ENCODE measurements around the gene RFX6.

Gene RFX6

DNA sequence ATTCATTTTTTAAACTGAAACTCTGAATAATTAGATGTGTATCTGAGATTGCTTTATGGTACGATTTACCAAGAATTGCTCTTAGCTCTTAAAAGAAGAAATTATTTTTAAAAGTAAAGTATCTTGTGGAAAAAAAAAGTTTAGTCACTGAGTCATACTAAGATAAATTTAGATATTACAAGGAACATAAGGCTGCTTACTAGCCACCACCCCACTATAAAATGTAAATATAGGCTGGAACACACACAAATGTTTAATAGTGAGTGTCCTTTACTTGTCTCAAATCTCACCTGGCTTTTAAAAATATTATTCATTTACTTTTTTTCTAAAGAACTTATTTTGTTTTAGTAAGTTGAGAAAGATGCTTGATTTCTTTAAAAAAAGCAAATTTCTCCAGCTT lies 17.6 kb downstream of the RFX6 start:
- DNase-seq, result no peak

DNA sequence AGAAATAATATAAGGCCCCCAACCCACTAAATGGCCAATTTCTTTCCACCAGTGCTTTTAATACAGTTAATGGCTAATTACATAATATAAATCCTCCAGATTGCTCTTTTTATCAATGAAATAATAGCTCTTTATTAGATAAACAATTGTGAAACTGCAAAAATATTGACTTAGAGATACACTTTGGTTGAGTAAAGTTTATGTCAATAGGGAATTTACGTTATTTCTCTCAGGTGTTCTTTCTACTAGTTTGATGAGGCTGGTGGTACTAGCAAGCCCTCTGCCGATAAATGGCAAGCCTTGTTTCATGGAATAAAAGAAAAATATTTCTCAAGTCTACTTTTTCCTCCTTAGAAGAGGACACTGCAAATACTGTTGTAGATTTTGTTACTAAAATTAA lies 18.9 kb downstream of the RFX6 start:
- DNase-seq, result no peak

DNA sequence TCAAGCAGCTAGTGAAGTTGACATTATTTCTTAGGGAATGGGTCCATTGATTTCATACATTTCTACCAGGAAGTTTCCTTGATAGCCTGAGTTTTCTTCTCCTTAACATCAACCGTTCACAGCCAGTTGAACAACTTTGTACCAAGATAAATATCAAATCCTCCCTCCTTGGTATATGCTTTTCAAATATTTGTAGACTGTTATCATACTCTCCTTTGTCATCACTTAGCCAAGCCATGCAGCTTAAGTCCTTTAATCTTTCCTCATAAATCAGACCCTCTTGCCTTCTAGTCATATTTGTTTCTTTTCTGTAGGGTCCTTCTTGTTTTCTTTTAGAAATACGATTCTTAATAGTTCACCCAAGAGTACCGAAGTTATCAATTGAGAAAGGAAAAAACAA lies 25.6 kb downstream of the RFX6 start:
- no peak for DNase-seq

DNA sequence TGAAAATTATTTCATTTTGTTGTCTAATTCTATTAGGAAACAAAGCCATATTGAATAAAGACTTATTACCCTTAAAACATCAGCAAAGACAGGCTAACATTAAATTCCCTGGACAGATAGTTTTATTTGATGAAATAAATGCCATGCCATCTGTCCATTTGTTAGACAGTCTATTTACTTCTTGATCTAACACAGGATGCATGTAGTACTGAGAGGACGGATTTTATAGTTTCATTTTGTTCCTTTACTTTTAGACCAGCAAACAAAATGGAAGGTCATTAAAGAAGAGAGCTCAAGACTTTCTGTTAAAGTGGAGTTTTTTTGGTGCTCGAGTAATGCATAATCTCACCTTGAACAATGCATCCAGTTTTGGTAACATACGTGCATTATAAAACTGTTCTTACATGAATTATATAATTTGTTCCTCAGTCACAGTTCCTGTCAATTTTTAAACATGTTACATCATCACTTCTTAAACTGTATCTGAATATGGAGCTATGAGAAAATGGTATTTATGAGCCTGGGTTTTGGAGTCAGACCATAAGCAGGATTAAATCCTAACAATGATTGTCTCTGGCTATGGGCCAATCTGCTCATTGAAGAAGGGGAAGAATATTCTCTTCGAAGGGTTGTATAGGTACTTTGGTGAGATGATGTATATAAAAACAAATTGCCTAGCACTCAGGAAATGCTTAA lies 46.0 kb downstream of the RFX6 start:
- no peak for DNase-seq

DNA sequence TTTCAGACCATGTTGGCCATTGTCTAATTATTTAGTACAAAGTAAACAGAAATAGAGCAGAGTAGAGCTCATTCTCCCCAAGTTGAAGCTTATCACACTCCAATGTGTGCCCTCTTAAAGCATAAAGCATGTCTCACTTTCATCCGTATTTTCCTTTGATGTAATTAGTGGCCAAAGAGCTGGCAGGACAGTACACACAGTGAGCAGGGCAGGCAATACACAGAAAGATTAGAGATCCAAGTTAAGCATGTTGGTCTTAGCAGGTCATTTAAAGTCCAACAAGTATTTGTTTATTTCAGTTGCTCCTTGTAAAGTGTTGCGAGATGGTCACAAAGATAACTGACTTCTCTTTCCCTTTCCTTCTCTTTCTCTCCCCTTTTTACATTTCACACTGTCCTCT lies 47.2 kb downstream of the RFX6 start:
- no peak for DNase-seq

DNA sequence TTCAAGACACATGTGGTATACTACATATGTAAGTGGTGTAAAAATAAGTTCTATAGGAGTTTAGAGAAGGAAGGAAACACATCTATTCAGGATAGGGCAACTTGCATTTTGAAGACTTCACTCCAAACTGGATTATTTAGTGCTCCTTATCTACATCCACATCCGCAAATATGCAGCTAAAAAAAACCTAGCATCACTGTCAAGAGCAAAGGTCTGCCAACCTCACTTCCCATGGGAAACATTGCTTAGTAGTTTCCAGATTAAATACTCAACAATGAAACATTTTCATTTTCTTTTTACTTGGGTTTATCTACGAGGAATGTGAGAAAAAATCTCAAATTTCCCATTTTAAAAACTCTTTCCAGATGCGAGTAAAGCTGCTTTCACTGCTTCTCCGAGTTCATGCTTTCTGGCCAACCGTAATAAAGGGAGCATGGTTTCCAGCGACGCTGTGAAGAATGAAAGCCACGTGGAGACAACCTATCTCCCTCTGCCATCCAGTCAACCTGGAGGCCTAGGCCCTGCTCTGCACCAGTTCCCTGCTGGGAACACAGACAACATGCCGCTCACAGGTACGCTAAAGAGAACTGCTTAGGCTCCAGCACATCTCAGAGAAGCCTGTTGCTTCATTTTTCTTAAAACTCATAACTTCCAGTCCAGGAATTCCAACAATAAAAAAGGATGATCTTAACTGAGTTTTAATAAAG lies 48.2 kb downstream of the RFX6 start:
- DNase-seq, result no peak

- DNase-seq, result no peak
Measured at GRCh38 chr6:116928677-116929076, 51.6 kb downstream of the RFX6 start.

- no peak for DNase-seq
Measured at GRCh38 chr6:116929825-116930224, 52.8 kb downstream of the RFX6 start.

GRCh38 chr6:116931456-116931855 lies 54.4 kb downstream of the RFX6 start:
- DNase-seq, result no peak

DNA sequence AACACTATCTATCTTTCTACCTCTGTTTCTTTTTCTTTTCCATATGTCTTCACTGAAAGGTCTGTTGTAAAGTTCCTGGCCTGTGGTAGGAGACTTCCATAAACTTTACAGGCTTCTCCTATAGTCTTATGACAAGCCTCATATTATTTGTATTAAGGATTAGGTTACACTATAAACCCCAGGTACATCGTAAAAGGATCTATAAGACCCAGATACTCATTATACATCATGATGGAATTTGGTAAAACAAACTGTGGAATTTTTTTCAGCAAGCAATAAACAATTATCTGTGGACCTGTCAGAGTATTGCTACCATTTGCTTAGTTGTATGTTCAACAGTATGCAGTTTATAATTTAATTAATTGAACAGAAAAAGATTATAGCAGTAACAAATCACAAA lies 55.5 kb downstream of the RFX6 start:
- no peak for DNase-seq

GRCh38 chr6:116933485-116933884 lies 56.4 kb downstream of the RFX6 start:
- DNase-seq, result no peak

DNA sequence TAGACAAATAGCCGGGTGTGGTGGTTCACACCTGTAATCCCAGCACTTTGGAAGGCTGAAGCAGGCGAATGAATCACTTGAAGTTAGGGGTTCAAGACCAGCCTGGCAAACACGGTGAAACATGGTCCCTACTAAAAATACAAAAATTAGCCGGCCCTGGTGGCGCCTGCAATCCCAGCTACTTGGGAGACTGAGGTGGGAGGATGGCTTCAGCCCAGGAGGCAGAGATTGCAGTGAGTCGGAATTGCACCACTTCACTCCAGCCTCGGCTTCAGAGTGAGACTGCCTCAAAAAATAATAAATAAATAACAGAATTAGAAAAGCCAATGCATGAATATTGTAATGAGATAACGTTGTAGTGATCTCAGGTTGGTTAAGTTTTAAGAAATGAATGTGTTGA lies 61.3 kb downstream of the RFX6 start:
- no peak for DNase-seq

DNA sequence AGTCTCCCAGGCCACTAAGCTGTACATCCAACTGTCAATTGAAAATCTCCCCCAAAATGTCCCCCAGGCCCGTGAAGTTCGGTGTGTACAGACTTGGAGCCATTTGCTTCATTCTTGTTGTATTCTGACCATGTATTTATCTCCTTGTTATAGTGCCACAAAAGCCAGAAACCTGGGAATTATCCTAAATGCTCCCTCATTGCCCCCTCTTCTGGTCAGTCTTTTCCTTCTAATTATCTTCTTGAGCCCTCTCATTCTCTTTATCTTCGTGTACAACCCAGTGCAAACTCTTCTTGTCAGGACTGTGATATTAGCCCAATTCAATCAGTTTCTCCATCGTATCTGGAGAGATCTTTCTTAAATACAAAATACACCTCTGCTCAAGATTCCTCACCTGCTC lies 64.7 kb downstream of the RFX6 start:
- DNase-seq, result no peak

GRCh38 chr6:116945809-116946208 lies 68.8 kb downstream of the RFX6 start:
- DNase-seq, result no peak

GRCh38 chr6:116948533-116949304 lies 71.7 kb downstream of the RFX6 start:
- DNase-seq, result no peak

DNA sequence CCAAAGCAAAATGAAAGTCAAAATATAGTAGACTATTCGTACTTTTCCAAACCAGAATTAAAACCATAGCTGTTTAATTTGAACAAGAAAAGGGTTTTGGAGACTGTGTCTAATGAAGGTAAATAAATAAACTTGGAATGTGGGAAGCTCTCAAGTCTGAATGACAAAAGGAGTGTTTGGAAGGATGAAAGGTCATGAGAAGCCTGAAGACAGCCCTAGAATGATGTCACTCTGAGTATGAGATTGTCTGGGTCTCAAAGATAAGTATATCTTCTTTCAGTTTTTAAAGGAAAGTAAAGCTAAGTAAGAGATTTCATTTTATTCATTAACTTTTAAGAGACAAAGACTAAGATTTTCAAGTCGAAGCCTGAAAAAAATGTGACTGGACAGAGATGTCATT lies 72.9 kb downstream of the RFX6 start:
- no peak for DNase-seq

DNA sequence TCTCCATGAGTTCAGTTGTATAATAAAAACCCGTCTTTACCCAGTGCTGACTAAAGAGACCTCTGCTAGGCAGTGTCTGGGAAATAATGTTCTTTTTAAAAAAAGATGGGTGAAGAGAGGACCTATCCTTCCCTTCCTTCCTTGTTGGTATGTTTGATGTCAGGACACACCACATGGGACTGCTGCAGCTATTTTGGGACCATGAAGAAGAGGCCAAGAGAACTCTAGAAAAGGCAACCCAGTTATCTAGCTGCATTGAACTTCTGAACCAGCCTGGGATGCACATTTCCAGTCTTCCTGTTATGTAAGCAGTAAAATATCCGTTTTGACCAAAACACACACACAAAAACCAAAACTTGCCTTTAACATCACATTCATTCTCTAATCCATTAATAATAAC lies 77.3 kb downstream of the RFX6 start:
- DNase-seq, result no peak

- no peak for DNase-seq
Measured at GRCh38 chr6:116954938-116955337, 77.9 kb downstream of the RFX6 start.

DNA sequence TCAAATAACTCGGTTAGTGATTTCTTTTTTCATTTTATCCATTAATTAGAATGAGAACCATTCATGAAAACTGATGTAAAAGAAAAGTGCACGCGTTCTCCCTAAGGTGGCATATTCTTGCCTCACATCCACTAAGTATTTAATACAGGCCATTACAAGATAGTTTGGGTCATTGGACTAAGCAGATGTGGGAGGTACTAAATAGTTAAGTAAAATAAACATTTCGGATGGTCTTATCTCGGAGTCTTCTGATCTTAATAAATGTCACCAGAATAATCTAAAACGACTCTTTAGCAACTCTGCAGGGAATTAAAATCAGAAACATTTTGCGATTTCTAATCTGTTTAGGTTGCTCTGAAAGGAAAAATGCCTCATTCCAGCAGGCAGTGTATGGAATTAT lies 78.7 kb downstream of the RFX6 start:
- no peak for DNase-seq

DNA sequence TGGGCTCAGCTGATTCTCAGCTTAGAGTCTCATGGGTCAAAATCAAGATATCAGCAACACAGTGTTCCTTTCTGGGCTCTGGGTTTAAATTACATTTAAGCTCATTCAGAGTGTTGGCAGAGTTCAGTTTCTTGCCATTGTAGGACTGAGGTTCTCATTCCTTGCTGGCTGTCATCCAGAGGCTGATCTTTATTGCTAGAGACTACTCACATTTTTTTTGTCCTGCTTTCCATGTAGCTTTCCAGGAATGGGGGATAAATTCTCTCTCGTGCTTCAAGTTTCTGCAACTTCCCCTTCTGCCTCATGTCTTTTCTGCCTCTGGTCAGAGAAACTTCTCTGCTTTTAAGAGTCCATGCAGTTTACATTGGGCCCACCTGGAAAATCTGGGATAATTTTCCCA lies 86.9 kb downstream of the RFX6 start:
- DNase-seq, result no peak

DNA sequence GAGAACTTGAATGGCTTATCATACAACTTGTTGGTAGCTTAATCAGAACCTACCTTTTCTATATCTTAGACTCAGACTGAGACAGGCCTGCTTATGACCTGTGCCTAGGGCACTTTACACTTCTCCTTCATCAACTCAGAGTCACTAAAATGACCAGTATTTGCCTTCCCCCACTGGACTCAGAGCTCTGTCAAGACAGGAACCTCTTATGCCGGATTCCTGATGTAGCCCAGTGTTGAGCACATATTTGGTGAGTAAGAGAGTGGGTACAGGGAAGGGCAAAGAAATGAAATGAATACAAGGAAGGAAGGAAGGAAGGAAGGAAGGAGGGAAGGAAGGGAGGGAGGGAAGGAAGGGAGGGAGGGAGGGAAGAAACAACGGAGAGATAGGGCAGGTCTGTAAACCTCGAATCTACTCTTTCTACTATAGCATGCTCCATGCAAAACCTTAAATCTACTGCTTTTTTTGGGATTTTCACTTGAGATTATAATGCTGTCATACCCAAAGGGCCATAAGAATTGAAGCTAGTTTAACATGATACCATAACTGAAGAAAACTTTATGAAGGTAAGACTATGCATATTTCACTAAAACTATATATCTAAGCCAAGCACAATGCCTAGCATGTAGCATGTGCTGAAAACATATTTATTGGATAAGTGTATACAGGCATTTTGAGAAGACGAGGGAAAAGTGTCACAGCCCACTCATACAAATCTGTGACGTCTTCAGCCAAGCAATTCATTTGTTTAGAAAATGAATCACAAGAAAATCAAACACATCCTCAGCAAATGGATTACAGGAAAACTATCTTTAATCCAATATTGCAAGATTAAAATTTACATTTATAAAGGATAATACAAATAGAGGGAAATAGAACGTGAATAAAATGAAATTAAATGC lies 89.9 kb downstream of the RFX6 start:
- DNase-seq, result no peak

DNA sequence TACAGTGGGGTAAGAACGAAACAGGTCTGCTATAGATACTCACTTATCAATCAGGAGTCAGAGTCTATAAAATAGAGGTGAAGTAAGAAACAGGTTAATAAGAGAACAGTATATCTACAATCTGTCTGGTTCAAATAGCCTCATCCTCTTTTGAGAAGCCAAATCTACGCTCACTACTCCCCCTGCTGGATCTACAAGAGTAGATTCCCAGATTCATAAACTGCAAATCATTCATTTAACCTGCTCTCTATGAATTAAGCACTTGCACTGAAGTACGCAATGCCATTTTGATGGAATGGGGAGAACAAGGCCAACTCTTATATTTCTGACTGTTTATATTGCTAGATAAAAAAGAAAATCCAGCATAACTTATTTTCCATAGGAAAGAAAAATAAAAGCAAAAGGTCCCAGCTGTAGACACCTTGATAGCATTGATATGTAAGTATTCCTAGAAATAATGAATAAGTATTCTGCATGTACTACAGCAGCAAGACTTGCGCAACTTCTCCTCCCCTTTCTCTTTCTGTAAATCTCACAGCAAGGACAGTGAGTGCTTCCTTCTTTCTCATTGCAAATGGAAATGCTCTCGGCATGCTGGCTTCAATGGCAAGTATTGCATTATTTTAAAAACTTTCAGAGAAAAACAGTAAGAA lies 92.3 kb downstream of the RFX6 start:
- DNase-seq, result peak; percentile 32

DNA sequence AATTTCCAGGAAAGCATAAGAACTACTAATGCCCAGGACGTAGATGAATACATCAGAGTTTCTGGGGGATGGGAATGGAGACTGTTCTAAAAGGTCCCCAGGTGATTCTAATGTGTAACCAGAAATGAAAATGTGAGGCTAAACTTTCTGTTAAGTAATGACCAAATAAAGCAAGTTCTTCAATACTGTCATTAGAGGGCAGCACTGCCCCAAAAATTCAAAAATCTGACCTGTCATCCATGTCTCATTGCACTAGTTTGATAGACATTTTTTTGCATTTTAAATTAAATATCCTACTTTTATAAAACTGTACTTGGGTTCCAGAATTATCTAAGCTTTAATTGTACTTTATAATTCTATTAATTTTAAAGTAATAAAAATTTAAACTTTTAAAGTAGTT lies 94.9 kb downstream of the RFX6 start:
- peak; percentile 2 for DNase-seq
